A549 treated with AZD9567 at 1 μM for 4 hours (cell line): Measurements from ENCODE around the gene DBF4B. TPM values are rescaled to one million over a fixed set of nuclear protein-coding genes. Genes with fewer than 3 reads are reported as not detected.

Experiments used
- total RNA-seq: library from RNA; stranded (reverse); fragments of 200-300 nt; extraction: Qiagen RNA extraction; gene quantifications from 5 replicates; pipeline ENCODE4 v1.2.3, GENCODE V29; 2022; ENCODE audit not compliant: insufficient read depth

DBF4B gene, protein sequence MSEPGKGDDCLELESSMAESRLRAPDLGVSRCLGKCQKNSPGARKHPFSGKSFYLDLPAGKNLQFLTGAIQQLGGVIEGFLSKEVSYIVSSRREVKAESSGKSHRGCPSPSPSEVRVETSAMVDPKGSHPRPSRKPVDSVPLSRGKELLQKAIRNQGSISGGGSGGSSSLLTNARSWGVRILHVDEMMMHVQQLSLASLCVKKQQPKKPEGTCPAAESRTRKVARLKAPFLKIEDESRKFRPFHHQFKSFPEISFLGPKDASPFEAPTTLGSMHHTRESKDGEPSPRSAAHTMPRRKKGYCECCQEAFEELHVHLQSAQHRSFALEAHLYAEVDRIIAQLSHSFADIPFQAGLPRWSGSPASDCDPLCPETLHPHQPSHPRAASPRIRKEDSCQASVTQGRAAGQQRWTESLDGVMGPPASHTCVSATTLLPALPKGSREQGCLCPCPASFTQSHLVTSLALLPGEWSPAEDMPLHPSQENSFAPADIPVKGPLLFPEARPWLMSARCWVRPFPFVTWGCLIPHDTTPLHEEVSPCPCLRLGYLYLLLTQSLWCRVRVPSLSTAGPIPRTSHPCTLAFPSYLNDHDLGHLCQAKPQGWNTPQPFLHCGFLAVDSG
- 23.3 to 27.7 TPM (median 25.8 TPM) in 5 replicates for total RNA-seq

DNA sequence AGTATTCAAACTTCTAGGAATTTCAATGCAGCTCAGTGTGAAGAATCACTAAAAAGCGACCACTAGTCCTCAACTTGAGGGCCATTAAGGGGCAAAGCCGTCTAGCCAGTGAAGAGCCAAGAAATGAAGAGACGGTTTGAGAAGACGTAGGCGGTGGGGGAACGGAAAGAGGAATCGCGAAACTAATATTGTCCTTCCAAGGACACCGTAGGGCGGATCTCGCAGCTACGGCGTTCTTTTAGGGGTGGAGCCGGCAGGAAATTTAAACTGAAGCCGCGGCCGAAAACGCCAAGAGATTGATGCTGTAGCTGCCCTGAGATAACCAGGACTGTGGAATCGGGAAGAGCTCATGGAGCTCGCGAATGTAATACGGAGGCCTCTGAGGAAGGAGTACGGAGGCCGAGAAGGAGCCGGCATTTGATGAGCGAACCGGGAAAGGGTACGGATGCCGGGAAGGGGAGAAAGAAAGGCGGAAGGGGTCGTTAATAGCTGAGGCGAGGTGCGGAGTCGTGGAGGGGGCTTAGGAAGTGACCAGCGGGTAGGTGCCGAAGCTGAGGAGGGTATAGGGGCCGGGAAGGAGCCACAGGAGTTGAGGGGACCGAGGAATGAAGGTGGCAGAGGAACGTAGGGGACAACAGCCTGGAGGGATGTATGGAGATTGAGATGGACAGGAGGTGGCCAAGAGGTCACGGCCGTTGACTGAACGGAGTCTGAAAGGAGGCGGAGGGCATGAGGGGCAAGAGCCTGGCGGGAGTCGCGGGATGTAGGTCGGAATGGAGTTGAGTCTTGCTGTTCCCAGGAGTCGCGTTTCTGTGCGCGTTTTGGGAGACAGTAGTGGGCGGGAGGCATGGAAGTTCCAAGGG lies at the start of gene DBF4B:
TSS of gene DBF4B (plus strand) at position 265 of the 863 bp plus-strand sequence. CDS start at position 421, 156 bp downstream.

GRCh38 chr17:44689477-44690217 lies 18.8 kb upstream of the DBF4B start, which contains the start of gene CCDC43:
Gene CCDC43 (minus strand): TSS chr17:44689776. CDS start chr17:44689753, 23 bp downstream.

DNA sequence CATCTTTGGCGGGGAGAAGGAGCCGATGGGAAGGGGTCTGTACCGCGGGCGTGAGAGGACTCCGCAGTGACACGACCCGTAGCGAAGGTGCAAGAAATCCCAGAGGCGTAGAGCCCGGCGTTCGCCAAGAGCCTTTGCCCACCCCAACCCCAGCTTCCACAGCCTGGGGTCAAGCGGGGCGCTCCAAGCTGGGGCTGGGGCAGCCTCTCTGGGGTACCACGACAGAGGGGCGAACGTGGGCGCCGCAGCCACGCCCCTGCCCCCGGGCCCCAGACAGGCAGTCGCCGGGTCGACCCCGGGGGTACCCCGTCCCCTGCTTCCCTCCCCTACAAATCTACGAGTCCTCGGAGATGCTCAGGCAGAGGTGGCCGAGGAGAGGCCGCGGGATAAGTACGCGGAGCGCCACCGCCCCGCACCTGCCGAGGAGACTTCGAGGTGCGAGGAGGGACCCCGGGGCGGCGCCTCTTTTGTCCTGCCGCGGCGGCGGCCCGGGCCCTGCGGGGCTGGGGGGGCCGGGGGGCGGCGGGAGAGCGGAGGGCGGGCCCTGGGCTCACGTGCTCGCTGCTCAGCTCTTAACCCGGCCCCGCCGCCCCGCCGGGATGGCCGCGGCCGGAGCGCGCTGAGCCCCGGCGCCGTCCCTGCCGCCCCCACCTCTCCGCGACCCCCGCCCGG lies 50.1 kb downstream of the DBF4B start, which contains the start of gene ADAM11:
TSS of gene ADAM11 (plus strand) at position 575 of the 672 bp plus-strand sequence. CDS start 212 bp downstream, outside the sequence.

Other genes with a start within 250 kb of the DBF4B start
- gene GPATCH8, start 205.3 kb upstream of the DBF4B start, total RNA-seq = 19.8 to 25.5 TPM (median 23.3 TPM) in 5 replicates
- 24.6 to 31.4 TPM (median 27.7 TPM) in 5 replicates for gene FZD2, start 151.2 kb upstream of the DBF4B start, total RNA-seq
- 1.3 to 8.4 TPM (median 2.2 TPM) in 5 replicates for gene MEIOC, start 52.2 kb upstream of the DBF4B start, total RNA-seq
- 26.3 to 29.8 TPM (median 28.8 TPM) in 5 replicates for gene CCDC43, start 18.9 kb upstream of the DBF4B start, total RNA-seq
- gene ADAM11, start 50.3 kb downstream of the DBF4B start, total RNA-seq = 2.0 to 2.4 TPM (median 2.2 TPM) in 5 replicates
- 17.7 to 29.2 TPM (median 27.7 TPM) in 5 replicates for gene GJC1, start 121.6 kb downstream of the DBF4B start, total RNA-seq
- not detected in 5 replicates for gene HIGD1B, start 139.2 kb downstream of the DBF4B start, total RNA-seq
- 125 to 225 TPM (median 146 TPM) in 5 replicates for gene EFTUD2, start 190.8 kb downstream of the DBF4B start, total RNA-seq
- gene GFAP, start 206.8 kb downstream of the DBF4B start, total RNA-seq = 0.52 to 0.63 TPM (median 0.54 TPM) in 4 of 5 replicates, not detected in the other
- gene KIF18B, start 239.1 kb downstream of the DBF4B start, total RNA-seq = 27.7 to 41.2 TPM (median 37.6 TPM) in 5 replicates